ENCODE data around the gene KREMEN2.
"Not testable (repeated sequence)": the region's sequence is repeated elsewhere in the genome, so short reads cannot be mapped to it uniquely, and the experiment has no call there.

KREMEN2 gene

DNA sequence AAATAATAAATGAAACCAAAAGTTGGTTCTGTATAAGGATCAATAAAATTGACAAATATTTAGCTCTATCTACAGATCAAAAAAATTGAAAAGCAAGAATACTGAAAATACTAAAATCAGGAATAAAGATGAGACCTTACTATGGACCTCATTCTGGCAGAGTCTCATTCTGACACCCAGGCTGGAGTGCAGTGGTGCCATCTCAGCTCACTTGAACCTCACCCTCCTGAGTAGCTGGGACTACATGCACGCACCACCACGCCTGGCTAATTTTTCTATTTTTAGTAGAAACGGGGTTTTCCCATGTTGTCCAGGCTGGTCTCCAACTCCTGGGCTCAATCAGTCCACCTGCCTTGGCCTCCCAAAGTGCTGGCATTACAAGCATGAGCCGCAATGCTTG is 22.0 kb upstream of the KREMEN2 start:
- FAIRE-seq, result no peak

DNA sequence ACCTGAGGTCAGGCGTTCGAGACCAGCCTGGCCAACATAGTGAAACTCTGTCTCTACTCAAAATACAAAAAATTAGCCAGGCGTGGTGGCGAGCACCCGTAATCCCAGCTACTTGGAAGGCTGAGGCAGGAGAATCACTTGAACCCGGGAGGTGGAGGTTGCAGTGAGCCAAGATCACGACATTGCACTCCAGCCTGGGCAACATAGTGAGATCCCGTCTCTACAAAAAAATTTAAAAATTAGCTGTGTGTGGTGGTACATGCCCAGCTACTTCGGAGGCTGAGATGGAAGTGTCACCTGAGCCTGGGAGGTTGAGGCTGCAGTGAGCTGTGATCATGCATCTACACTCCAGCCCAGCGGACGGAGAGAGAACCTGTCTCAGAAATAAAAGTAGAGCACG is 20.4 kb upstream of the KREMEN2 start:
- not testable (repeated sequence) for FAIRE-seq

GRCh38 chr16:2946649-2947048 is 17.4 kb upstream of the KREMEN2 start:
- FAIRE-seq, result no peak

DNA sequence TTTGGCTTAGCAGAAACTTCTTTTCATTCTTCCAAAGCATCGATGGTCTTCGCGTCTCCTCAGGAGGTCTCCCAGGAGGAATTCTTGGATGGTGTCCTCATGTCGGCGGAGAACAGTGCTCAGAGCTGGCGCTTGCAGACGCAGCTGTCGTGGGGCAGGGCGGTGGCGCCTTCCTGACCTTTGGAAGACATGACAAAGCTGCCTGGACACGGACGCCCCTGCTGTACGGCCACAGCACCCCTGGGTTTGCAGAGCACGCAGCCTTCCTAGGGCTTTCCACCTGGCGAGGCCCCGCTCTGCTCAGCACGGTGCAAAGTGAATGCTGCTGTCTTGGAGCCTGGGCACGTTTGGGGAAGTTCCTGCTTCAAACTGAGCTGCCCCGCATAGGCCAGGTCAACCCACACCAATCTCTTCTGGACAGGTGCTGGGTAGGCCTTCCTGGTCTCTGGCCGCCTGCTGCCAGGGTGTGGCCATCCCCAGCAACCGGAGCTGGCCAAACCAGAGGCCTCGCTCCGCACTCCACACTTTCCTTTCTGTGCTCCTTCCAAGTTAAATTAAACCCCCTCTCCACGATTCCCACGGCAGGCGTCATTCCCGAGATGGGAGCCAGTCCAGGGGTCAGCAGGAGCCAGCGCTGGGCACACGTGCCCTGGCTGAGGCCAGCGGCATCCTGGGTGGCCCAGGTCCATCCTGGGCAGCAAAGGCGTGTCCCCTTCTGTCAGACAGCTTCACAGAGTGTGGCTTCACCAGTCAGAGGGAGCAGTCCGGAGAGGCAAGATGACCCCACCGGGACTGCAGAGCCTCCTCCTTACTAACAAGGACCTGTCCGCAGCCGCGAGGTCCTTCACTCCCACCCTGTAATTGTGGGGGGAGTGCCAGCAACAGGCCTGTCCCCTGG is 15.0 kb upstream of the KREMEN2 start:
- no peak for FAIRE-seq

GRCh38 chr16:2949705-2950352 is 14.2 kb upstream of the KREMEN2 start:
- FAIRE-seq, result no peak

GRCh38 chr16:2950353-2950724 is 13.7 kb upstream of the KREMEN2 start:
- FAIRE-seq, result no peak

- FAIRE-seq, result no peak
Measured at GRCh38 chr16:2950773-2951172, 13.3 kb upstream of the KREMEN2 start.

DNA sequence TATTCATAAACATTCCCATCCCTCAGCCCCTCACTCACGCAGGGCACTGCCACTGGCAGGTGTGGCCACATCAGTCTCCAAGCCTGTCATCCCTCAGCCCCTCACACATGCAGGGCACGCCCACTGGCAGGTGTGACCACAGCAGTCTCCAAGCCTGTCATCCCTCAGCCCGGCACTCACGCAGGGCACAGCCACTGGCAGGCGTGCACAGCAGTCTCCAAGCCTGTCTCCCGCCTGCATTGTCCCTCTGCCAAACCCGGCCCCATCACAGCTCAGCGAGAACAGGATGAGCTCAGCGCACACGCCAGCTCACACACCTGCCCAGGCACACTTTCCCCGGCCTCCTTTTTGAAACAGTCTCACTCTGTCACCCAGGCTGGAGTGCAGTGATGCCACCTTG is 11.4 kb upstream of the KREMEN2 start:
- no peak for FAIRE-seq

DNA sequence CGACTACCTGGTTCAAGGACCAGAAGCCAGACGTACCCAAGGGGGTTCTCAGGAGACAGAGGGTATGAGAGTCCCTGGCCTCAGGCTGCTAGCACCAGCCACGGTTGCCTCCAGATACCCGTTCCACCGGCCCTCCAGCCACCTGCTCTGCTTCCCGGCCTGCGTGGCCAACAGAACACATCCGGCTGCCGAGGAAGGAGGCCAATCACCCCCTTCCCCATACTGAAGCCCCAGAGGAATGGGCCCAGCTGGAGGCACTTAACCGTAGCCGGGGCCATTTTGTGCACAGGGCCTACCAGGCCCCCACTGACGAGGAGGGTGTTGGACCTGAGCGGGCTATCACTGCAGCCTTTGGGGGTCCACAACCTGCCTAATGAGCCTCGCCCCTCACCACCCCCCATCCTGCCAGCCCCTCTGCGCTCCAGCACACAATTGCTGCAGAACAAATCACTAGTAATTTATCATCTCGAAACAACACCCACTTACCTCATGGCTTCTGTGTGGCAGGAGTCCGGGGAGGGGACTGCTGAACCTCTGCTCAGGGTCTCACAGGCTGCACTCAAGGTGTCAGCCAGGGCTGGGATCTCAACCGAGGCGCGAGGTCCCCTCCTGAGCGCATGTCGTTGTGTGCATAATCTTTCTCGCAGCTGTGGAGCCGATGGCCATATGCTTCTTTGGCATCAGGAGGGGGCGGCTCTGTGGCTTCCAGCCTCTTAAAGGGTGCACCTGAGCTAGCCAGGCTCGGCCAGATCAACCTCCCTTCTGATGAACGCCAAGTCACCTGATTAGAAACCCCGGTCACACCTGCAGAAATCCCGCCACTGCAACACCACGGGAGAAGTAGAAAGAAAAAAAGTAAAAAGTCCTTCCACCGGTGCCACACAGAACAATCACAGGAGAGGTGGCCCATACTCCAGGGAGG is 10.1 kb upstream of the KREMEN2 start:
- FAIRE-seq, result no peak

DNA sequence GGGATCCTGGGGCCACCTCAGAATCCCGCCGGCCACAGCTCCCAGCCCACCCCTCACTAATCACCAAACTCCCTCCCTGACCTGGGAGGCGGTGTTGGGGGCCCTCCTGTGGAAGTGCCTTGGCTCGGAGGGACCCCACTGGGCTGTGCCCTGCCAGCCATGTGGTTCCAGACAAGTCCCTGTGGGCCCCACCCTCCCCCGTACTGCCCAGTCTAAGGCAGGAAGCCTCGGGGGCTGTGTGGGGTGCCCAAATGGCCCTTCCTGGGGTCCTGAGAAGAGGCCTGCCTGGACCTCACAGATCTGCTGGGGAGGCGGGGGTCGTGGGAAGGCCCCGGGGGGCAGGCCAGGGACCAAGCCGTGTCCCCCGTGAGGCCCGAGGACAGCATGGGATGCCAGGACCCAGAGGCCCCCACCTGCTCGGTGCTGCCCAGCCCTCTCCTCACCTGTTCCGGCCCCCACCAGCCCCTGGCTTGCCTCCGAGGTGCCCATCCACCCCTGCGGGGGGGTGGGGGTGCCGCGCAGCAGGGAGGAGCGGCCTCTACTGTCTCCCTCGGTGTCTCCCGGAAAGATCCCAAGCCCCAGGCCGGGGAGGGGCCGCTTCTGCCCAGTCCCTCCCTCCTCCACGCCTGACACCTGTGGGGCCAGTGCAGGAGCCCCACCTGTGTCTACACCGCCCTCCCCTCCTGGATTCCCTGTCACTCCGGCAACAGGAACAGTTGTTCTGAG is 9.3 kb upstream of the KREMEN2 start:
- FAIRE-seq, result no peak

DNA sequence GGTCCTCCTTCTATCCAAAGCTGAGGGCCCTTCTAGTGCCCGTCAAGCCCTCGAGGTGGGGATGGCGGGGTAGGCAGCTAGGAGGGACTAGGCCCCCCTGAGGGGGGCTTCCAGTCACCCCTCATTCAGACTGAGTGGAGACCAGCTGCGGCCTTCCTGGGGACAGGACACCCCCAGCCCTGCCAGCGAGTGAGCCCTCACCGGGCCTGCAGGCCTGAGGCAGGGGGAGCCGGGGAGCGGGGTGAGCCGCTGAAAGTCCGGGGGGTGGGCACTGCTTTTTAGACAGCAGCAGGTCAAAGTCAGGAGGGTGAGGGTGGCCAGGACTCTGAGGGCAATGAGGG is 8.7 kb upstream of the KREMEN2 start:
- FAIRE-seq, result no peak

- no peak for FAIRE-seq
Measured at GRCh38 chr16:2955779-2956578, 8.1 kb upstream of the KREMEN2 start.

DNA sequence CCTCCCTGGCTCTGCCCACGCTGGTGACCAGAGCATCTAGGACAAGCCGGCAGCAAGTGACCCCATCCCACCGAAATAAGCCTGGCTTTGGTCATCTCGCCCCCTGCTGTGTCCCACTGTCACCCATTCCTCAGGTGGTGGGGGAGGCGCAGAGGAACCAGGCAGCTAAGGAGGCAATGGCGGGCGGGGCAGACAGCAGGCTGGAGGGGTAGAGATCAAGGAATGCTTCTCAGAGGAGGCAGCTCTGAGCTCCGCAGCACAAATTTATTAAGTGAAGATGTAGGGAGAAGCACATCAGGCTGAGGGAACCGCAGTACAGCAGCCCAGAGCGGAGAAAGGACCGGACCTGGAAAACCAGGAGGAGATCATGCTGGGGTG is 7.5 kb upstream of the KREMEN2 start:
- FAIRE-seq, result no peak

- FAIRE-seq, result no peak
Measured at GRCh38 chr16:2959206-2959605, 4.9 kb upstream of the KREMEN2 start.

DNA sequence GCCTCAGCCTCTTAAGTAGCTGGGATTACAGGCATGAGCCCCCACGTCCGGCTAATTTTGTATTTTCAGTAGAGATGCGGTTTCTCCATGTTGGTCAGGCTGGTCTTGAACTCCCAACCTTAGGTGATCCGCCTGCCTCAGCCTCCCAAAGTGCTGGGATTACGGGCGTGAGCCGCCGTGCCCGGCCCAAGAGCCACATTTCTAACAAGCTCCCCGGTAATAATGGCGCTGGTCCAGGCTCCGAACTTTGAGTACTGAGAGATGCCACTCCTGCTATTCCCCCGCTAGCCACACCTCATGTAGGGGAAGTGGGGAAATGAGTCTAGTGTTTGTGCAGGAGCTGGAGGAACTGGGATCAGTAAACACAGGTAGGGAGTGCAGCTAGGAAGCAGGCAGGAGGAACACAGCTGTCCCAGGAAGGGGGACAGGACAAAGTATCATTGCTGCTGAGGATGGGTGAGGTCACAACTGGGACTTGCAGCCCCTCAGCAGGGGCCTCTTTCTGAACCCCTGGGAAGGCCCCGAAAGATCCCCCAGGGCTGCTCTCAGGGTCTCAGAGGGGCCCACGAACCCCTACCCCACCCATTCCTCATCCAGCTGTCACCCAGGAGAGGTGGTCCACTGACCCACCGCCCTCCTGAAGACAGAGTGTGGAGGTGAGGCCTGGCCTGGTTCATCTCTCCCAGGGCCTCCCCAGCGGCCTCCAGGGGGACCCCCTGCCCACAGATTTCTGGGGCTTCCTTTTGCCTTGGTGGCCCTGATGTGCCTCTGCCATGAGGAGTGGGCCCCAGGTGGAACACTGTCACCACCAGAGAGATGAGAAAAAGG is 3.7 kb upstream of the KREMEN2 start:
- FAIRE-seq, result no peak

- no peak for FAIRE-seq
Measured at GRCh38 chr16:2962334-2963073, 1.6 kb upstream of the KREMEN2 start.

DNA sequence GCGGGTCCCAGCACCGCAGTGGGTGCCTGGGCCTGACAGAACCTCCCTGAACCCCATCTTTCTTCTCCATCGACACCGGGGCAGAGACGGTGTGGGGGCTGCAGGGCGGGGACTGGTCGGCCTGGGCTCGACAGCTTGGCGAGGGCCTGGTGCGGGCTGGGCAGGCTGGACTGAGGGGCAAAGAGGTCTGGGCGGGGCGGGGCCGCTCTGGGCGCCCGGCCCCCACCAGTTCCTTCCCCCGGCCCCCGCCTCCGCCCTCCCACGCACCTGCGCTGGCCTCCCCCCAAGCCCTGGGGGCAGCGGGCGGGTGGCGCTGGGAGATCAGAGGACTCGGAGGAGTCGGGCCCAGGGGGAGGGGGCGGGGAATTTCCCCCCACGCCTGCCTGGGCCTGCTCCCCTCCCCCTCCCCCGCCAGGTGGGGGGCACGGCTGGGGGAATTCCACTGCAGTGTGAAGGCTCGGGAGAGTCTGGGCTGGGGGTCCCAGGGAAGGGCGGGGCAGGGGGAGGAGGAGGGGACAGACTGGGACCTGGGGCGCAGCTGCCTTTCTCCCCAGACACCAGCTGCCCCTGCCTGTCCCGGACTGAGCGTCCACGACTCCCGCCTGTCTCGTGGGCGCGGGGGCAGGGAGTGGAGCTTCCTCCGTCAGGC is 877 bp upstream of the KREMEN2 start:
- no peak for FAIRE-seq

GRCh38 chr16:2964475-2965336 is 631 bp downstream of the KREMEN2 start:
- FAIRE-seq, result no peak
